GM18505 (cell line): ENCODE measurements around the gene CTSF.

Source experiments
- ATAC-seq: cut with Tn5 transposase; IDR thresholded peaks from one replicate; pipeline ENCODE4 v1.9.1; 2021; ENCODE audit not compliant: unreplicated experiment
- POLR2A ChIP-seq: IDR thresholded peaks from 4 replicates; pipeline ENCODE4 v1.6.1; 2011; ENCODE audit warnings: borderline replicate concordance; ENCODE audit not compliant: insufficient read depth, insufficient read length; ENCODE audit errors: extremely low read depth

CTSF gene

DNA sequence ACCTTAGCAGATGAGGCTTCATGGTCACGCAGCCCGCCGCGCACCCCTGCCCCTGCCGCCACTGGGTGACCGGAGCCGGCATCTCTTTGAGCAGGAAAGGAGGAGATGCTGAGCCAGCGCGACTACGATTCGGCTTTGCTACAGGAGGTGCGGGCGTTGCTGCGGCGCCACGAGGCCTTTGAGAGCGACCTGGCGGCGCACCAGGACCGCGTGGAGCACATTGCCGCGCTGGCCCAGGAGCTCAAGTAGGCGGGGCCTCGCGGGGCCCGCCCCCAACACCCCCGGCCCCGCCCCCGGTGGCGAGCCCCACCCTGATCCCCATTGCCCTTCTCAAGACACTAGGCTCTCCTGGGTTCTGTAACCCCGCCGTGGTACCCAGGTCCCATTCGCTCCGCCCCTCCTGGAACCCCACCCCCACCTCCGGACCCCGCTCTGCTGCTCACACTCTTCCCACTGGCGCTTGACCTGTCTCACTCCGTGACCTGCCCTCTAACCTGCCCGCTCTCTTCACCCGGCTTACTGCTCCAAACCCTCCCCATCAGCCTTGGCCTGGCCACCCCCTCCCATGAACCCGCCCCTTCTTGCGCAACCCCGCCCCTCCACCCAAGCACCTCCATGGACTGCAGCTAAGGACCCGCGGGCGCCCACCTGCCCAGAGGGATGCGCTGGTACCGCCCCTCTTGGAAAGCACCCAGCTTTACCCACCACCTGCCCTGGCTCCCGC lies 9.1 kb downstream of the CTSF start:
- TF ChIP-seq POLR2A: no peak
- ATAC-seq: no peak

DNA sequence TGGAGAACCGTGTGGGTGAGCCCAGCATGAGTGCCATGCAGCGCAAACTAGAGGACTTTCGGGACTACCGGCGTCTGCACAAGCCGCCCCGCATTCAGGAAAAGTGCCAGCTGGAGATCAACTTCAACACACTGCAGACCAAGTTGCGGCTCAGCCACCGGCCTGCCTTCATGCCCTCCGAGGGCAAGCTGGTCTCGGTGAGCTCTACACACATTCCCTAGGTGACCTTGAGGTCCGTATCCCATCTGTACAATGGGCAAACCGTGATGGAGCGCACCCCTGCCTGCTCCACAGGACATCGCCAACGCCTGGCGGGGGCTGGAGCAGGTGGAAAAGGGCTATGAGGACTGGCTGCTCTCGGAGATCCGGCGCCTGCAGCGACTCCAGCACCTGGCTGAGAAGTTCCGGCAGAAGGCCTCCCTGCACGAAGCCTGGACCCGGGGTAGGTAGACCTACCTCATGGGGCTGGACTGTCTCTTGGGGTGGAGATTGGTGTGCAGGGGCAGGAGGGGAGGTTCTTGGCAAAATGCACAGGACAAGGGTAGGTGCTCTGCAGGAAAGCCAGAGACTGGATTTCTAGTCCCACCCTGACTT lies 10.6 kb downstream of the CTSF start:
- ATAC-seq: no peak
- no peak for TF ChIP-seq POLR2A

DNA sequence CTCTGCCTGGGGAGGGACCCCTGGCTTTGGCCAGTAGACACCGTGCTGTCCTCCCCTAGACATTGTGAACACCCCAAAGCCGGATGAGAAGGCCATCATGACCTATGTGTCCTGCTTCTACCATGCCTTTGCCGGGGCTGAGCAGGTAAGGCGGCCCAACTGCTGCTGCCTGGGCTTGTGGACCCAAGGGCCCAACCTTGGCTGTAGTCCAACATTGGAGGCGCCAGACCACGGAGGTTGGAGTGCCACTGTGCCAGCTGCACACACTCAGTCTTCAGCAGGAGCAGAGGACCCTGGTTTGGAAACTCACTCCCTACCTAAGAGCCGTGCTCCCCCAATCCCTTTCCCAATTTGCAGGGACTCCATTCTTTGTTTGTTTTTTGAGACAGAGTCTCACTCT lies 12.3 kb downstream of the CTSF start:
- ATAC-seq: no peak
- TF ChIP-seq POLR2A: no peak

DNA sequence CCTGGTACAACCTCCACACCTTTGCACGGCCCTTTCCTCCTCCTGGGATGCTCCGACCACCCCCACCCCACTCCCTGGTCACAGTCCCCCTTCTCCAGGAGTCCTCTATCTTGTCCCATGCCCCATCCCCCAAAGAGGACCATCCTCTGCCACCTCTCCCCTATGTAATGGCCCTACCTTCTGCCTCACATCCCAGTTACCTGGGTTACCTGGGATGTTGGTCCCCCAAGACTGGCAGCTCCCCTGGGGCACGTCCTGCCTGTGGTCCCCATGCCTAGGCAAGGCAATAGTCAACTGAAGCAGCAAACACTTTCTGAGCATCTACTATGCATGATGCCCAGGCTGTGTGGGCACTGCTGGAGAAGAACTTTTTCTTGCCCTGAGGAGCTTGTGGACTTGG lies 13.0 kb downstream of the CTSF start:
- TF ChIP-seq POLR2A: no peak

DNA sequence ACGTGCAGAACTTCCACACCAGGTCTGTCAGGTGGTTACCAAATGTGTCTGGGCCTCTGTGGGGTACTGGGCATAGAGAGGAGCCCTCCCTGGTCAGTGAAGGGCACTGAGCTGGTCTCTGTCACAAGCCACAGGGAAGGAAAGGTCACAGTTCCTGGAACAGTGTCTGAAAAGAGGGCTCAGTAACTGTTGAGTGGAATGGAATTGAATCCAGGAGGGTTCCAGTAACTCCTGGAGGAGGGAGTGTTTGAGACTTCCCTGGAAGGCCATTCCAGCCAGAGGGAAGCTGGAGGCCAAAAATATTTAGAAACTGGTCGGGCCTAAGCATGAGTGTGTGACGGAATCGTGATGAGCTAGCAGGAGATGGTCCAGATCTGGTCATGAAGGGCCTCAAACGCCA lies 13.8 kb downstream of the CTSF start:
- TF ChIP-seq POLR2A: no peak
- no peak for ATAC-seq

More for the DNA sequence above, 13.0 kb downstream of the CTSF start:
- ATAC-seq: no peak

DNA sequence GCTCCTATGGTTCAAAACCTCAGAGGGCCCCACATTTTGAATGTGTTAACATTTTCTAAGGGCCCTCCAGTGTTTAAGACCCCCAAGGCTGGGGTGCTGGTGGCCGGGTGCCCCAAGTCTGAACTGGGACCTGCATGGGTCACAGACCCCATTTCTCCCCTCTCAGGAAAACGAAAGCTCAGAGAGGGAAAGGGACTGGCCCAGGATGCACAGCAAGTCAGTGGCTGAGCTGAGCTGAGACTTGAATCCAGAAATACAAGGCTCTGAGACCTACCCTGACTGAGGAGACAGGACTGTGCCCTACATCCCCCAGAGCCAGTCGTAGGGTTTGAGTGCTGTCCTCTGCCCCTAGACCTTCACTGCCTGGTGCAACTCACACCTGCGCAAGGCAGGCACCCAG lies 17.5 kb downstream of the CTSF start:
- no peak for ATAC-seq
- TF ChIP-seq POLR2A: no peak

DNA sequence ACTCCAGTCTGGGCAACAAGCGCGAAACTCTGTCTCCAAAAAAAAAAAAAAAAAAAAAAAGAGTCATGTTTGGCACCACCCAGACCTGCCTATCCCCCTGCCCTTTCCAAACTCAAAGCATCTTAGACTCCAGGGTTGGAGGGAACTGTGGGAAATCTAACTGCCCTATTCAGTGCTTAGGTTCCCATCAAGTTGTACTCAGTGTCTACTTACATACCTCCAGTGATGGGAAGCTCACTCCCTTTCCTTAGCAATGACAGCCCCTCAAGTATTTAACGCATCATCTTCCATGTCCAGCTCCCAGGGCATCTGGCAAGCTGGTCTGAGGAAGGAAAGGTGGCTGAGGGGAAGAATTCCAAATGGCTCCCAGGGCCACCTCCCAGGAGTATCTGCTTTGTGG lies 18.7 kb downstream of the CTSF start:
- ATAC-seq: no peak
- no peak for TF ChIP-seq POLR2A

DNA sequence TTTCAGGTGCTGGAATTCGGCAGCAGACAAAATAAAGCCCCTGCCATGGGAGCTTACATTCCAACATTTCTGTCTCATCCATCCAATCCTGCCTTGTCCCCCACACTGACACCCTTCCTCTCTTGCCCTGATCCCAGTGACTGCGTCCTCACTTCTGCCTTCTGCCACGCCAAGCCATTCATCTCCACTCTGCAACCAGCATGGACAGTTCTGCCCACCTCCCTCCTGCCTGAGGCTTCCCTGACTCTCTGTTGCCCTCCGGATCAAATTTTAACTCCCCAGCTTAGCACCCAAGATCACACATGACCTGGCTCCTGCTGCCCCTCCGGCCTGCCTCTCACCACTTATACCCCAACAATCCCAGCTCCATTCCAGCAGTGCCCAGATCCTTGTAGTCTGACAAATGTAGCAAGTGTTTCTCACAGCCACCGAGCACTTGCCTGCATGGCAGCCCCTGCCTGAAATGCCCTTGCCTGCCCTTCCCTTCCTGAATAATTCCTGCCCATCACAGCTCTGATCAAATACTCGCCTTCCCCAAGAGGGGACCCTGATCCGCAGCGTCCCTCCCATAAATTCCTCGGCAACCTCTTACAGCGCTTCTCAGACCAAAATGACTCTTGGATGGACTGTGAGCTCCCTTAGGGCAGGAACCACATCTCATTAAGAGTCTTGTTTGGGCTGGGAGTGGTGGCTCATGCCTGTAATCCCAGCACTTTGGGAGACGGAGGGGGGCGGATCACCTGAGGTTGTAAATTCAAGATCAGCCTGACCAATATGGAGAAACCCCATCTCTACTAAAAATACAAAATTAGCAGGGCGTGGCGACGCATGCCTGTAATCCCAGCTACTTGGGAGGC lies 19.4 kb downstream of the CTSF start:
- TF ChIP-seq POLR2A: no peak
- ATAC-seq: no peak

DNA sequence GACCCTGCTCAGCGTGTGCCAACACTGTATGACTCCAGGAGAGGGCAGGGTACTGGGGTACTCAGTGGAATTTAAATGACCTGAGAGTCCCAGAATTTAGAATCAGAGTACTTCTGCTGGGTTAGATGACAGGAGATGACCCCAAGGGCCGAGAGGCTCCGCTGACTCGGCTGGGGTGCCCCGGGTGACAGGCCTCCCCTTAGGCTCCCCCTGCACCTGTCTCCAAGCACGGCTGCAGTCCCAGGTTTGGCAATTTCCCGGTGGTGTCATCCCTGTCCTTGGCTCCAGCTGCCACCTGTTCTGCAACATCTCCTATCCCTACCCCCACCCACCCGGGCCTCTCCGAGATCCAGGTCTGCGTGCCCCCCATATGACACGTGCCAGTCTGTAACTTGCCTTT lies 20.4 kb downstream of the CTSF start:
- no peak for TF ChIP-seq POLR2A
- ATAC-seq: no peak

DNA sequence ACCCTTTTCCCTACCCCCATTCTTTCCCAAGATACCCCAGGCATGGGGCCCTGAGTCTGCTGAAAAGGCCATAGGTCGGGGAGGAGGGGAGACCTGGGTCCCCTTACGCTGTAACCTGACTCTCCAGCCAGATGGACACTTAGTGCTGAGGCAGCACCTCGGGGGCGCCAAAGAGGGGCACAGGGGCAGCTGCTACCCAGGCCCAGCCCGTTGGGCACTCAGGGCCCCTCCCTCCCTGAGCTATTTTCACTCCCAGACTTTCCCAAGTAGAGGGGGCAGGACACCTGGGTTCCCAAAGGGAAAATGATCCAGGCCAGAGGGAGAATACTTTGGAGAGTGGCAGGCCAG lies 20.8 kb downstream of the CTSF start:
- TF ChIP-seq POLR2A: no peak
- no peak for ATAC-seq

DNA sequence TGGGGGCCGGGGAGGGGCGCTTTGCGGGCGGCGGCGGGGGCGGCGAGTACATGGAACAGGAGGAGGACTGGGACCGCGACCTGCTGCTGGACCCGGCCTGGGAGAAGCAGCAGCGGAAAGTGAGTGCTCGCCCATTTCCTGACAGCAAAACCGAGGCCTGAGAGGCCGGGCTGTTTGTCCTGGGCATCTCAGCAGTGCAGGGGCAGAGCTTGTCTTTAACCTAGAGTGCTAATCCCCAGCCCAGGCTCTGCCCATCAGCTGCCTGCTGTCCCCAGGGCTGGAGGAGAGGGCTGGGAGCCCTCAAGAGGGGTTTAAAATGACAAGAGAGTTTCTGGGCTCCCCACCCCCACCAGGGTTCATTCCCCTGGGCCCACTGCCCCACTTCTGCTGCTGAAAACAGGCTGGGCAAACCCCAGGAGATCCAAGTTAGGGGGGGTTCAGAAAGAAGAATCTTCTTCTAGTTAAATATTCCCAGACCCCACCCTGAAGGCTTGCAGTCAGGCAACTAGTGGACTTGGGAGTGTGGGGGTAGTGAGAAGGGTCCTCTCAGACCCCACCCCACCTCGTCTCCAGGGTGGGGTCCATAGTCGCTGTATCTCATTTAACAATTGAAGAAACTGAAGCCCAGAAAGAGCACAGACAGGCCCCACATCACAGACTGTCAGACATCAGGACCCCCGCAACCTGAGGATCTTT lies 21.3 kb downstream of the CTSF start:
- no peak for TF ChIP-seq POLR2A
- no peak for ATAC-seq

DNA sequence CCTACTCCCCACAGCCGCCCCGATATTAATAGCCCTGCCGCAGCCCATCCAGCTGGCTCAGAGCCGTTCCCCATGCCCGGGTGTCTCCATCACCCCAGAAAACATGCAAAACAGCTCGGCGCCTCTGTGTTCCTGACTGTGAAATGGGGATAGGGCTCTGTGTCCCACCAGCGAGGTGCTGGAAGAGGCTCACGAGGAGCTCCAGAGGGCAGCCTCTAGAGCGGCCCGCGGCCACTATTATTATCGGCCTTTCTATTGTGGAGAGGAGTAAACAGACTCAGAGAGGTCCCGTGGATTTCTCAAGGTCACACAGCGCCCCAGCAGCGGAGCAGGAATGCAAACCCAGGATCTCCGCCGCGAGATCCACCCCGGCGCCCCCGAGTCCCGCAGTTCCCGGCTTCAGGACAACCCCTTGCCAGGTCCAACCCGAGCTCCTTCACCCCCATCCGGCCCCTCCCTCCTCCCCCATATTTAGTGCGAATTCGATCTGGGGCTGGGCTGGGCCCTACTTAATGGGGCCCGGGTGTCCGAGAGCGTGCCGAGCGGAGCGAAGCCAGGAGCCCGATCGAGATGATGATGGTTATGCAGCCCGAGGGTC lies 21.9 kb downstream of the CTSF start, which contains the start of gene ACTN3:
Gene ACTN3, plus strand, starts transcription at position 536 of the 598 bp plus-strand sequence. Its CDS starts 35 bp downstream, at position 571.
- no peak for TF ChIP-seq POLR2A
- ATAC-seq: no peak
